Calu3 (cell line): ENCODE measurements around the gene SSBP4. TPM values are rescaled to one million over a fixed set of nuclear protein-coding genes. Genes with fewer than 3 reads are reported as not detected.

Experiments
- BruUV-seq: library from RNA; stranded (reverse); fragments of 400-500 nt; replicated peaks from 2 replicates; lab custom pipeline; 2021; lab: Mats Ljungman, UMichigan
- CTCF ChIA-PET: fragments of 300-600 bp; sonication (Branson Sonifier 250); formaldehyde crosslinking; loops from one replicate; lab custom pipeline; 2022; ENCODE audit warnings: antibody characterized with exemption; lab: Charles Lee
- DNase-seq: peaks from one replicate; pipeline ENCODE4 v3.0.0; 2022
- H3K27ac Mint-ChIP-seq: one replicate; pipeline ENCODE4 v1.8.0; 2022; ENCODE audit warnings: mixed read lengths; ENCODE audit not compliant: unreplicated experiment
- H3K27me3 Mint-ChIP-seq: one replicate; pipeline ENCODE4 v1.8.0; 2022; ENCODE audit warnings: mixed read lengths; ENCODE audit not compliant: unreplicated experiment
- H3K36me3 Mint-ChIP-seq: one replicate; pipeline ENCODE4 v1.8.0; 2022; ENCODE audit warnings: mild to moderate bottlenecking, moderate library complexity, mixed read lengths; ENCODE audit not compliant: insufficient read depth, unreplicated experiment
- H3K4me1 Mint-ChIP-seq: one replicate; pipeline ENCODE4 v1.8.0; 2022; ENCODE audit warnings: mild to moderate bottlenecking, low read depth, mixed read lengths; ENCODE audit not compliant: unreplicated experiment
- H3K4me3 Mint-ChIP-seq: one replicate; pipeline ENCODE4 v1.8.0; 2022; ENCODE audit warnings: mild to moderate bottlenecking, low read depth, moderate library complexity, mixed read lengths; ENCODE audit not compliant: unreplicated experiment
- H3K9me3 Mint-ChIP-seq: one replicate; pipeline ENCODE4 v1.8.0; 2022; ENCODE audit warnings: low read depth, mixed read lengths; ENCODE audit not compliant: unreplicated experiment
- CTCF ChIP-seq: fragments of 200-600 bp; IDR thresholded peaks from one replicate; pipeline ENCODE4 v1.8.0; 2022; ENCODE audit warnings: antibody characterized with exemption; ENCODE audit not compliant: unreplicated experiment
- intact Hi-C: fragments of 100-400 bp; cut with micrococcal nuclease; formaldehyde crosslinking; loops from one replicate; pipeline ENCODE4 v1.10.0; 2022; ENCODE audit not compliant: unreplicated experiment
- total RNA-seq: library from RNA; stranded (reverse); gene quantifications from 2 replicates; pipeline ENCODE4 v1.2.3, GENCODE V29; 2022

SSBP4 gene
- total RNA-seq, 1 experiment from 2014 or later = 51.5 TPM

DNA sequence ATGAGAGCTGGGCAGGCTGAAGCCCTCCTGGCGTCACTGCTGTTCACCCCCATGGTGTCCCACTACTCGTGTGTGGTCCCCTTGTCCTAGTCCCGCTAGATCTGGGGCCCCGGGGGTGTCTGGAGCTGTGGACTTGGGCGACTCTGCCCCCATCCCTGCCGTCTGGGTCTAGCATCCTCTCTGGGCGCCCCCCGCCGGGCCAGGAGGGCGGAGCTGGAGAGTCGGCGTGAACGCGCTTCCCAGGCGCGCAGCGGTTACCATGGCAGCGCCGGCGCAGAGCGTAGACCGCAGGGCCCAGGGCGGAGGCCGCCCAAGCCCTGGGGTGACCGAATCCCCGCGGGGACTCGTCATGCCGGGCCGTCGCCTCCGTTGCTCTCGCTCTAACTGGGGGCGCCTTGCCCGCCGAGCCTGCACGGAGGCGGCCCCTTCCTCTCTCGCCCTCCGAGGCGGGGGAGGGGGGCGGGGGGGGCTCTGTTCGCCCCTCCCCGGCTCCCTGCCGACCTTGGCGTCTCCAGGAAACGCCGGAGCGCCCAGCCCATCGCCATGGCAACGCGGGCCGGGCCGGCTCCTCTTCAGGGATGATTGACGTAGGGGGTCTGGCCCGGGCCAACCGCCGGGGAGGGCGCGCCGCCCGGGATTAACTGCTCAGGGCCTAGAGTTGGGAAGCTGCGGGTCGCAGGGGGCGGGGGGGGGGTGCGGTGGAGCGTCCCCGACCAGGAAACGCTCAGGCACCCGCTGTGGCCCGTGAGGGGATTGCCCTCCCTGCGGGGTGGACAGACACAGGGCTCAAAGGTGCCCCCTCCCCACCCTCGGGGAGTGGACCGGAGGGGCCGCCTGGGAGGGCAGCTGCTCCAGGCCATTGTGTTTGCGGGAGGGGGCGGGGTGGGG, 9.8 kb downstream of the SSBP4 start:
- H3K27me3 Mint-ChIP-seq = no peaks in the 10 kb centered on the region
- TF ChIP-seq CTCF = no peak
- intact Hi-C loops = no loop called here
- H3K27ac Mint-ChIP-seq = no peak overlapping the region
- no peaks in the 10 kb centered on the region for H3K9me3 Mint-ChIP-seq
- H3K4me3 Mint-ChIP-seq = no peak overlapping the region
- no peak for DNase-seq
- CTCF ChIA-PET = no interaction called here
- no TSS peak for BruUV-seq
- peaks cover 1% of the 10 kb centered on the region for H3K36me3 Mint-ChIP-seq
- H3K4me1 Mint-ChIP-seq = no peaks in the 10 kb centered on the region

GRCh38 chr19:18429717-18430416, 10.7 kb downstream of the SSBP4 start:
- no TSS peak for BruUV-seq
- no peaks in the 10 kb centered on the region for H3K4me1 Mint-ChIP-seq
- no peak overlapping the region for H3K27ac Mint-ChIP-seq
- DNase-seq = no peak
- no peaks in the 10 kb centered on the region for H3K27me3 Mint-ChIP-seq
- H3K36me3 Mint-ChIP-seq = peaks cover 8% of the 10 kb centered on the region
- no peak for TF ChIP-seq CTCF
- CTCF ChIA-PET = no interaction called here
- intact Hi-C loops = no loop called here
- H3K9me3 Mint-ChIP-seq = no peaks in the 10 kb centered on the region
- no peak overlapping the region for H3K4me3 Mint-ChIP-seq

GRCh38 chr19:18430417-18431144, 11.4 kb downstream of the SSBP4 start:
- H3K9me3 Mint-ChIP-seq = no peaks in the 10 kb centered on the region
- BruUV-seq = no TSS peak
- no peak overlapping the region for H3K4me3 Mint-ChIP-seq
- H3K27ac Mint-ChIP-seq = no peak overlapping the region
- intact Hi-C loops = no loop called here
- no peak for TF ChIP-seq CTCF
- CTCF ChIA-PET = no interaction called here
- DNase-seq = no peak
- H3K4me1 Mint-ChIP-seq = no peaks in the 10 kb centered on the region
- H3K36me3 Mint-ChIP-seq = peaks cover 8% of the 10 kb centered on the region
- H3K27me3 Mint-ChIP-seq = no peaks in the 10 kb centered on the region

DNA sequence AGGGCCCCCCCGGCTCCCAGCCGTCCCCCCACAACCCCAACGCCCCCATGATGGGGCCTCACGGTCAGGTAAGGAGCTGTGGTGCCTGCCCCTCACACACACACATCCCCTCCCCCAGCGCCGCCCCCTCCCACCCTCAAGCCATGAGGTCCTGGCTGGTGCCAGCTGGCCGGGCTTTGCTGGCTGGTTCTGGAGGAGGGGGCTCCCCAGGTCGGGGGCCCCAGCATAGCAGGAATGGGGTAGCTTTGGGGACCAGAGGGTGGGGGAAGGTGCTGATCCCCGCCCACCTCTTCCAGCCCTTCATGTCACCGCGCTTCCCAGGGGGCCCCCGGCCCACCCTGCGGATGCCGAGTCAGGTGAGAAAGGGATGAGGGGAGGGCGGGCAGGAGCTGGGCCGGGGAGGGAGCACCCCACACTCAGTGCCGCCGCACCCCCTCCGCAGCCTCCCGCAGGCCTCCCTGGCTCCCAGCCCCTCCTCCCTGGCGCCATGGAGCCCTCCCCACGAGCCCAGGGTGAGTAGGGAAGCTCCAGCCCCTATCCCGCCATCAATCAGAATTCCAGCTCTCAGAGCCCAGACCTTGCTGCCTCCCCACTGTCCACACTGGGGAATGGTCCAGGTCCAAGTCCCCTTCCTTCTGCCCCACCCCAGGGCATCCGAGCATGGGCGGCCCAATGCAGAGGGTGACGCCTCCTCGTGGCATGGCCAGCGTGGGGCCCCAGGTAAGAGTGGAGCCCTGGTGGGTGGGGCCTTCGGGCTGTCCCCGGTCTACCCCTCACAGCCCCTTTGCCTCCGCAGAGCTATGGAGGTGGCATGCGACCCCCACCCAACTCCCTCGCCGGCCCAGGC, 12.4 kb downstream of the SSBP4 start:
- CTCF ChIA-PET = no interaction called here

More for the DNA sequence above, 12.4 kb downstream of the SSBP4 start:
- H3K9me3 Mint-ChIP-seq = no peaks in the 10 kb centered on the region
- no peaks in the 10 kb centered on the region for H3K27me3 Mint-ChIP-seq
- TF ChIP-seq CTCF = no peak
- intact Hi-C loops = no loop called here
- BruUV-seq = no TSS peak
- H3K27ac Mint-ChIP-seq = no peak overlapping the region
- H3K4me1 Mint-ChIP-seq = no peaks in the 10 kb centered on the region
- no peak for DNase-seq
- no peak overlapping the region for H3K4me3 Mint-ChIP-seq
- peaks cover 14% of the 10 kb centered on the region for H3K36me3 Mint-ChIP-seq
